K562 (cell line): Measurements from ENCODE around the gene PXK. TPM values are rescaled to one million over a fixed set of nuclear protein-coding genes. Genes with fewer than 3 reads are reported as not detected.

Experiments
- ATAC-seq: fragments of 200-7000 bp; cut with Tn5 transposase; 3 replicates; pipeline ENCODE4 v1.9.1; 2020; ENCODE audit warnings: moderate library complexity
- BruUV-seq: library from RNA; stranded (reverse); fragments of 400-500 nt; replicated peaks from 2 replicates; lab custom pipeline; 2021; lab: Mats Ljungman, UMichigan
- CTCF ChIA-PET: fragments of 300-600 bp; formaldehyde crosslinking; extraction: SDS; loops from one replicate; lab custom pipeline; 2021; ENCODE audit warnings: low intra/inter-chr PET ratio; lab: Yijun Ruan, JAX
- POLR2A ChIA-PET: fragments of 300-600, 350-650 bp; sonication (Branson Sonifier 250); formaldehyde crosslinking; extraction: SDS; loops from one replicate; lab custom pipeline; 2021; ENCODE audit warnings: antibody characterized with exemption, inconsistent platforms; lab: Yijun Ruan, JAX
- DNase-seq, 4 experiments: peaks; one replicate each; pipeline versions ENCODE4 v3.0.0 to v3.0.0-alpha.2; 2011 to 2018; ENCODE audit warnings: low spot score in 3 of 4, mixed read lengths in 3 of 4; ENCODE audit errors: extremely low read depth in 1 of 4
- FAIRE-seq: peaks from 2 replicates; lab custom pipeline; 2011; peaks lifted over from hg19 to GRCh38; lab: Jason Lieb, UNC
- H2AFZ ChIP-seq: 2 replicates; pipeline ENCODE4 v1.6.0; 2011; ENCODE audit warnings: low read depth, low read length, control low read depth, inconsistent platforms
- H3K27ac ChIP-seq: fragments of 200-600 bp; 3 replicates; pipeline ENCODE4 v1.8.0; 2011; ENCODE audit warnings: low read depth, mild to moderate bottlenecking, control low read depth, inconsistent platforms, low read length, moderate library complexity, mixed read lengths; ENCODE audit errors: extremely low read depth
- H3K27me3 ChIP-seq, 2 experiments: fragments of 300-600 bp in 1 of 2; 2 replicates in 1 of 2; 3 replicates in 1 of 2; pipeline versions ENCODE4 v1.6.0 to v1.8.0; 2011; ENCODE audit warnings: inconsistent platforms in 2 of 2, low read length in 2 of 2, mild to moderate bottlenecking in 1 of 2, mixed read lengths in 1 of 2, moderate library complexity in 1 of 2; ENCODE audit not compliant: control insufficient read depth in 2 of 2, insufficient read depth in 2 of 2
- H3K36me3 ChIP-seq: fragments of 300-600 bp; 3 replicates; pipeline ENCODE4 v1.8.0; 2011; ENCODE audit warnings: mild to moderate bottlenecking, low read length, inconsistent platforms; ENCODE audit not compliant: control insufficient read depth, insufficient read depth
- H3K4me1 ChIP-seq, 2 experiments: fragments of 200-600 bp in 1 of 2; replicated peaks in 1 of 2; 2 replicates in 1 of 2; 3 replicates in 1 of 2; pipeline versions ENCODE4 v1.5.1 to v1.8.0; 2011; ENCODE audit warnings: inconsistent platforms in 2 of 2, low read length in 2 of 2, mild to moderate bottlenecking in 1 of 2, mixed read lengths in 1 of 2, moderate library complexity in 1 of 2; ENCODE audit not compliant: control insufficient read depth in 2 of 2, insufficient read depth in 2 of 2
- H3K4me2 ChIP-seq: 2 replicates; pipeline ENCODE4 v1.6.1; 2011; ENCODE audit warnings: low read length, control low read depth, inconsistent platforms, mixed read lengths; ENCODE audit not compliant: insufficient read depth
- H3K4me3 ChIP-seq: fragments of 200-600 bp; sonication (generic), shearing (Covaris generic); 2 replicates; pipeline ENCODE4 v1.5.1; 2016; ENCODE audit warnings: control low read depth, inconsistent platforms
- H3K79me2 ChIP-seq: fragments of 200-600 bp; 3 replicates; pipeline ENCODE4 v1.8.0; 2011; ENCODE audit warnings: low read length, inconsistent platforms; ENCODE audit not compliant: control insufficient read depth, insufficient read depth
- H3K9ac ChIP-seq, 2 experiments: 2 replicates each; pipeline versions ENCODE4 v1.6.0 to v1.6.1; 2011; ENCODE audit warnings: low read depth in 2 of 2, low read length in 2 of 2, control low read depth in 1 of 2, inconsistent platforms in 1 of 2, mild to moderate bottlenecking in 1 of 2, mixed read lengths in 1 of 2; ENCODE audit not compliant: insufficient read depth in 1 of 2
- H3K9me1 ChIP-seq: one replicate; pipeline ENCODE4 v1.6.0; 2011; ENCODE audit warnings: inconsistent platforms, mild to moderate bottlenecking, low read length, moderate library complexity; ENCODE audit not compliant: control insufficient read depth, insufficient read depth
- H3K9me3 ChIP-seq: replicated peaks from 2 replicates; pipeline ENCODE4 v1.5.1; 2011; ENCODE audit warnings: low read depth, low read length, inconsistent platforms; ENCODE audit not compliant: control insufficient read depth, insufficient read depth
- H4K20me1 ChIP-seq: replicated peaks from 2 replicates; pipeline ENCODE4 v1.6.1; 2011; ENCODE audit warnings: low read length, inconsistent platforms, mixed read lengths; ENCODE audit not compliant: control insufficient read depth, insufficient read depth
- FUS ChIP-seq: fragments of 200-400 bp; formaldehyde crosslinking; optimal IDR thresholded peaks from 2 replicates; pipeline ENCODE3; 2017; ENCODE audit warnings: low read depth, low read length
- HSF4 ChIP-seq: fragments of 250-450 bp; sonication (Bioruptor Pico); IDR thresholded peaks from 2 replicates; pipeline ENCODE4 v2.1.2; 2022; ENCODE audit warnings: mild to moderate bottlenecking, moderate library complexity, borderline replicate concordance
- IFI16 ChIP-seq: fragments of 250-450 bp; sonication (Bioruptor Pico); IDR thresholded peaks from 2 replicates; pipeline ENCODE4 v2.1.2; 2022; ENCODE audit warnings: mild to moderate bottlenecking, inconsistent platforms
- NFYB ChIP-seq: IDR thresholded peaks from 2 replicates; pipeline ENCODE4 v1.6.1; 2011; ENCODE audit warnings: mild to moderate bottlenecking, moderate library complexity; ENCODE audit not compliant: insufficient read length; ENCODE audit errors: extremely low read depth
- POLR3A ChIP-seq: IDR thresholded peaks from 2 replicates; pipeline ENCODE4 v1.6.1; 2011; ENCODE audit warnings: borderline replicate concordance, mild to moderate bottlenecking, moderate library complexity; ENCODE audit not compliant: insufficient read length, insufficient read depth; ENCODE audit errors: extremely low read depth
- SIX5 ChIP-seq, 2 experiments: IDR thresholded peaks; 2 replicates each; pipeline ENCODE4 v1.6.1; 2011; ENCODE audit warnings: low read length in 2 of 2, borderline replicate concordance in 1 of 2, low read depth in 1 of 2, mild to moderate bottlenecking in 1 of 2, moderate library complexity in 1 of 2; ENCODE audit not compliant: insufficient read depth in 1 of 2
- TEAD2 ChIP-seq: fragments of 450-650 bp; IDR thresholded peaks from 2 replicates; pipeline ENCODE4 v1.6.1; 2016; ENCODE audit warnings: missing genetic modification characterization, control low read depth, missing compliant biosample characterization
- ZC3H11A ChIP-seq: IDR thresholded peaks from 2 replicates; pipeline ENCODE4 v1.6.1; 2012; ENCODE audit warnings: low read depth, low read length, improper control_type of control experiment
- WGBS: fragments of 100-300 bp; shearing (Covaris generic); methylation state at CpG from one replicate; pipeline ENCODE4 v1.1.6; 2016; ENCODE audit warnings: low coverage, mixed read lengths; ENCODE audit not compliant: insufficient coverage; ENCODE audit errors: missing lambda C conversion rate; 5-methylcytosine and 5-hydroxymethylcytosine counted together
- in situ Hi-C: fragments of 300-500 bp; cut with MboI; formaldehyde crosslinking; loops from 4 replicates; pipeline ENCODE4 v1.15.0; 2018; ENCODE audit warnings: inconsistent platforms, mixed read lengths
- intact Hi-C: fragments of 100-400 bp; cut with micrococcal nuclease; formaldehyde crosslinking; loops from 2 replicates; pipeline ENCODE4 v1.14.2; 2022
- polyA plus RNA-seq, 8 experiments: library from polyadenylated mRNA; depleted of rRNA in 4 of 8; stranded (reverse) in 5 of 8; unstranded in 3 of 8; fragments of >200 nt; fragmentation: Nextera tagmentation in 2 of 8; fragmentation: Illumina TruSeq in 1 of 8; extraction: Ambion mirVana in 2 of 8; extraction: Trizol in 1 of 8; gene quantifications; 2 replicates each; pipeline versions ENCODE4 v1.2.1 to v1.2.3, GENCODE V29; 2011 to 2014; ENCODE audit warnings: inconsistent platforms in 1 of 8, missing spikeins in 1 of 8
- total RNA-seq, 7 experiments: library from RNA; depleted of rRNA in 6 of 7; stranded (reverse); fragments of >200 nt in 6 of 7; fragmentation: Illumina TruSeq in 2 of 7; extraction: Trizol in 2 of 7; gene quantifications; 2 replicates each; pipeline versions ENCODE4 v1.2.1 to v1.2.3, GENCODE V29; 2011 to 2021; ENCODE audit warnings: low replicate concordance in 1 of 7
- TF ChIP-seq, protein P1 (sequence below), 2 experiments: fragments of 450-650 bp in 1 of 2; IDR thresholded peaks; 2 replicates each; pipeline ENCODE4 v1.6.1; 2011 to 2017; ENCODE audit warnings: low read depth in 2 of 2, antibody characterized with exemption in 1 of 2, borderline replicate concordance in 1 of 2, low read length in 1 of 2, mild to moderate bottlenecking in 1 of 2, mixed read lengths in 1 of 2; ENCODE audit not compliant: control insufficient read depth in 1 of 2

The PXK gene
- total and polyA plus RNA-seq, 9 of the 15 experiments (the other 6 are each of a cell fraction or from before 2014, with no cell fraction given) = 3.3 to 19.9 (median 11.3) TPM

DNA sequence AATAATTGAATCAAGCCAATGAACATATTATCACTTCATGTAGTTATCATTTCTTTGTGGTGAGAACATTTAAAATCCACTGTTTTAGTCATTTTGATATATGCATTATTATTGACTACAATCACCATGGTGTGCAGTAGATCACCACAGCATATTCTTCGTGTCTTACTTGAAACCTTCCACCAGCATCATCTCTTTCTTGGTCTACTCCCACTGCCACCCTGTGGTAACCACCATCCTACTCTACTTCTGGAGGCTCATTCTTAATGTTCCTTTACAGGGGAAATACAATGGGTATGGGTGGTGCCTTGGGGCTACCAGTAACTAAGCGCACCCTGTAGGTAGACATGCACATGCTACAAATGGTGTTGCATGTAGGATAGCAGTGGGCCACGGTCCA is 25.4 kb downstream of the PXK start (continued):
- TF ChIP-seq FUS (no peak), ZC3H11A (no peak), HSF4 (no peak), SIX5 (IDR thresholded peaks at IDR 0.05; ENCODE audit: borderline replicate concordance in 1 of 2, insufficient read depth in 1 of 2, low read depth in 1 of 2, low read length in 2 of 2) (no peak), TEAD2 (tag) (no peak)

DNA sequence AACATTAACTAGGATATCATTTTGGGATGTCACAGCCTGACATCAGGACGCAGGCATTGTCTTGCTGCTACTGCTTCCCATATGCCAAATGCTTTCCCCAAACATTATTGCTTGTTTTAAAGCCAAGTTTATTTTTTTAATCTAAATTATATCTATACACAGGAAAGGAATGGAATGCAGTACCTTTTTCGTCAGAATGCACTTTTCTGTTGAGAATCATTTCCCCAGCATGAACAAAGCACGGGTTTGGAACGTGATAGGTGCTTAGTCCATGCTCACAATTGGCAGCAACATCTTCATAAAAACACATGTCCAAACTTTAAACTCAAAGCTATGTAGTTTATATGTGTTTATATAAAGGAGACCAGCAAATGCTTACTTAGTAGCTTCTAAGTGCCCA is 26.1 kb downstream of the PXK start:
- Histone ChIP-seq H2AFZ (no peak overlapping the region), H4K20me1 (no peaks in the 10 kb centered on the region), H3K4me3 (no peak overlapping the region), H3K36me3 (no peaks in the 10 kb centered on the region), H3K9ac (no peak overlapping the region), H3K27ac (no peak overlapping the region), H3K9me3 (no peaks in the 10 kb centered on the region), H3K79me2 (no peaks in the 10 kb centered on the region), H3K27me3 (no peaks in the 10 kb centered on the region), H3K9me1 (no peaks in the 10 kb centered on the region), H3K4me1 (no peaks in the 10 kb centered on the region; a peak in 1 of 5 replicates), H3K4me2 (no peak overlapping the region)
- TF ChIP-seq POLR3A = no peak
- no peak for TF ChIP-seq NFYB
- TF ChIP-seq, protein P1, sequence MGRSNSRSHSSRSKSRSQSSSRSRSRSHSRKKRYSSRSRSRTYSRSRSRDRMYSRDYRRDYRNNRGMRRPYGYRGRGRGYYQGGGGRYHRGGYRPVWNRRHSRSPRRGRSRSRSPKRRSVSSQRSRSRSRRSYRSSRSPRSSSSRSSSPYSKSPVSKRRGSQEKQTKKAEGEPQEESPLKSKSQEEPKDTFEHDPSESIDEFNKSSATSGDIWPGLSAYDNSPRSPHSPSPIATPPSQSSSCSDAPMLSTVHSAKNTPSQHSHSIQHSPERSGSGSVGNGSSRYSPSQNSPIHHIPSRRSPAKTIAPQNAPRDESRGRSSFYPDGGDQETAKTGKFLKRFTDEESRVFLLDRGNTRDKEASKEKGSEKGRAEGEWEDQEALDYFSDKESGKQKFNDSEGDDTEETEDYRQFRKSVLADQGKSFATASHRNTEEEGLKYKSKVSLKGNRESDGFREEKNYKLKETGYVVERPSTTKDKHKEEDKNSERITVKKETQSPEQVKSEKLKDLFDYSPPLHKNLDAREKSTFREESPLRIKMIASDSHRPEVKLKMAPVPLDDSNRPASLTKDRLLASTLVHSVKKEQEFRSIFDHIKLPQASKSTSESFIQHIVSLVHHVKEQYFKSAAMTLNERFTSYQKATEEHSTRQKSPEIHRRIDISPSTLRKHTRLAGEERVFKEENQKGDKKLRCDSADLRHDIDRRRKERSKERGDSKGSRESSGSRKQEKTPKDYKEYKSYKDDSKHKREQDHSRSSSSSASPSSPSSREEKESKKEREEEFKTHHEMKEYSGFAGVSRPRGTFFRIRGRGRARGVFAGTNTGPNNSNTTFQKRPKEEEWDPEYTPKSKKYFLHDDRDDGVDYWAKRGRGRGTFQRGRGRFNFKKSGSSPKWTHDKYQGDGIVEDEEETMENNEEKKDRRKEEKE (IDR thresholded peaks at IDR 0.05; ENCODE audit: borderline replicate concordance in 1 of 2, control insufficient read depth in 1 of 2, low read depth in 2 of 2, low read length in 1 of 2) = no peak
- no peak for TF ChIP-seq IFI16
- intact Hi-C loops (no loop called here), in situ Hi-C loops (no loop called here)
- ChIA-PET POLR2A (no interaction called here), CTCF (no interaction called here)
- ATAC-seq (no peak), DNase-seq (no peak), FAIRE-seq (no peak)
- WGBS = 87% methylated on average over 4 of the region's 4 CpGs
- no TSS peak for BruUV-seq
